ENCODE results near the gene ARHGEF16. TPM values are rescaled to one million over a fixed set of nuclear protein-coding genes. Genes with fewer than 3 reads are reported as not detected.

The ARHGEF16 gene
- total and polyA plus RNA-seq, 10 donors, result 0.23 to 1.6 (median 0.84) TPM

GRCh38 chr1:3432306-3432705 lies 22.2 kb upstream of the ARHGEF16 start:
- no peaks in the 10 kb centered on the region for H3K9me3 ChIP-seq
- H3K27me3 ChIP-seq (replicated peaks in 1 of 7), result peaks cover 0 to 19% (median 0%) of the 10 kb centered on the region in 7 donors
- WGBS, 5 donors, result 74 to 89% (median 88%) methylated on average over 5 to 15 of the region's 15 CpGs
- H3K27ac ChIP-seq, result no peak overlapping the region
- H3K4me1 ChIP-seq, result no peaks in the 10 kb centered on the region
- no peak overlapping the region for H3K4me3 ChIP-seq
- no peaks in the 10 kb centered on the region for H3K36me3 ChIP-seq
- no peak for DNase-seq
- TF ChIP-seq POLR2A (IDR thresholded peaks at IDR 0.05) (no peak), CTCF (IDR thresholded peaks at IDR 0.05 in 8 of 11, conservative IDR thresholded peaks at IDR 0.05 in 3 of 11) (no peak), POLR2AphosphoS5 (IDR thresholded peaks at IDR 0.05) (no peak)
- intact Hi-C loops (cut with DNase I; ENCODE audit: low total_unique reads), result no loop called here

- H3K36me3 ChIP-seq, result no peaks in the 10 kb centered on the region
- intact Hi-C loops (cut with DNase I; ENCODE audit: low total_unique reads), result no loop called here
- H3K27me3 ChIP-seq (replicated peaks in 1 of 7), result peaks cover 0 to 19% (median 0%) of the 10 kb centered on the region in 7 donors
- no peak overlapping the region for H3K4me3 ChIP-seq
- TF ChIP-seq POLR2A (IDR thresholded peaks at IDR 0.05), result no peak
- no peak for TF ChIP-seq CTCF (IDR thresholded peaks at IDR 0.05 in 8 of 11, conservative IDR thresholded peaks at IDR 0.05 in 3 of 11)
- TF ChIP-seq POLR2AphosphoS5 (IDR thresholded peaks at IDR 0.05), result no peak
- no peak overlapping the region for H3K27ac ChIP-seq
- no peaks in the 10 kb centered on the region for H3K4me1 ChIP-seq
- WGBS, 5 donors, result 80 to 92% (median 87%) methylated on average over 13 to 14 of the region's 14 CpGs
- no peak for DNase-seq
- no peaks in the 10 kb centered on the region for H3K9me3 ChIP-seq
These were observed 21.4 kb upstream of the ARHGEF16 start for GRCh38 chr1:3433076-3433475.

- no peak overlapping the region for H3K4me3 ChIP-seq
- TF ChIP-seq POLR2AphosphoS5 (IDR thresholded peaks at IDR 0.05) (no peak), POLR2A (IDR thresholded peaks at IDR 0.05) (no peak), CTCF (IDR thresholded peaks at IDR 0.05 in 8 of 11, conservative IDR thresholded peaks at IDR 0.05 in 3 of 11) (no peak)
- H3K36me3 ChIP-seq, result no peaks in the 10 kb centered on the region
- H3K27me3 ChIP-seq (replicated peaks in 1 of 7), result peaks cover 0 to 19% (median 0%) of the 10 kb centered on the region in 7 donors
- H3K27ac ChIP-seq, result no peak overlapping the region
- WGBS, 5 donors, result 90 to 95% (median 93%) methylated on average over 27 to 31 of the region's 31 CpGs
- H3K9me3 ChIP-seq, result no peaks in the 10 kb centered on the region
- intact Hi-C loops (cut with DNase I; ENCODE audit: low total_unique reads), result no loop called here
- no peak for DNase-seq
- no peaks in the 10 kb centered on the region for H3K4me1 ChIP-seq
These were observed 20.7 kb upstream of the ARHGEF16 start for GRCh38 chr1:3433596-3434320.

GRCh38 chr1:3434406-3435110 lies 19.9 kb upstream of the ARHGEF16 start:
- no peaks in the 10 kb centered on the region for H3K4me1 ChIP-seq
- intact Hi-C loops (cut with DNase I; ENCODE audit: low total_unique reads), result no loop called here
- DNase-seq, result no peak
- H3K27me3 ChIP-seq (replicated peaks in 1 of 7), result peaks cover 0 to 25% (median 0%) of the 10 kb centered on the region in 7 donors
- 84 to 92% (median 87%) methylated on average over 39 to 40 of the region's 40 CpGs for WGBS, 5 donors
- H3K36me3 ChIP-seq, result no peaks in the 10 kb centered on the region
- no peak overlapping the region for H3K4me3 ChIP-seq
- TF ChIP-seq POLR2AphosphoS5 (IDR thresholded peaks at IDR 0.05), result no peak
- no peak for TF ChIP-seq POLR2A (IDR thresholded peaks at IDR 0.05)
- no peak for TF ChIP-seq CTCF (IDR thresholded peaks at IDR 0.05 in 8 of 11, conservative IDR thresholded peaks at IDR 0.05 in 3 of 11)
- no peaks in the 10 kb centered on the region for H3K9me3 ChIP-seq
- H3K27ac ChIP-seq, result no peak overlapping the region

Measured in spleen (tissue), 11 donors.